Measurements from ENCODE around the gene NFAT5. TPM values are rescaled to one million over a fixed set of nuclear protein-coding genes. Genes with fewer than 3 reads are reported as not detected.
"Not testable (repeated sequence)": the region's sequence is repeated elsewhere in the genome, so short reads cannot be mapped to it uniquely, and the experiment has no call there.

NFAT5 gene
- total RNA-seq, 2 experiments from 2014 or later, result 19.5 to 21.2 TPM

- Mint-ChIP-seq H3K27ac (no peak overlapping the region), H3K27me3 (no peaks in the 10 kb centered on the region), H3K9me3 (no peaks in the 10 kb centered on the region), H3K4me1 (ENCODE audit: low read depth) (no peaks in the 10 kb centered on the region), H3K36me3 (ENCODE audit: low read depth) (no peaks in the 10 kb centered on the region), H3K4me3 (no peak overlapping the region)
- no peak for TF ChIP-seq CTCF (IDR thresholded peaks at IDR 0.05)
- H3K27me3 ChIP-seq (ENCODE audit: control insufficient read depth in 1 of 2, insufficient read depth in 2 of 2, low read length in 2 of 2), result no peaks in the 10 kb centered on the region
- ATAC-seq (ENCODE audit: poor library complexity), result no peak
- ChIA-PET POLR2A (no interaction called here), CTCF (no interaction called here)
- intact Hi-C loops (cut with DNase I, micrococcal nuclease), result no loop called here
- DNase-seq, result no peak
- no peak overlapping the region for H3K27ac ChIP-seq (ENCODE audit: low read depth in 1 of 2, low read length in 2 of 2)
- H3K9me3 ChIP-seq (ENCODE audit: control insufficient read depth in 1 of 2, insufficient read depth in 1 of 2, low read length in 2 of 2), result no peaks in the 10 kb centered on the region
- no peaks in the 10 kb centered on the region for H3K4me1 ChIP-seq (ENCODE audit: insufficient read depth, low read length)
- H3K36me3 ChIP-seq (ENCODE audit: insufficient read depth, low read length), result no peaks in the 10 kb centered on the region
- H3K4me3 ChIP-seq (ENCODE audit: low read length), result no peak overlapping the region
Measured at GRCh38 chr16:69544088-69544487, 21.7 kb upstream of the NFAT5 start.

GRCh38 chr16:69546663-69547062 lies 19.1 kb upstream of the NFAT5 start:
- CTCF ChIA-PET; ATAC-seq (ENCODE audit: poor library complexity); H3K4me1 ChIP-seq (ENCODE audit: insufficient read depth, low read length); H3K27ac Mint-ChIP-seq; H3K4me1 Mint-ChIP-seq (ENCODE audit: low read depth); H3K36me3 ChIP-seq (ENCODE audit: insufficient read depth, low read length); H3K4me3 Mint-ChIP-seq; intact Hi-C loops (cut with DNase I, micrococcal nuclease); H3K9me3 Mint-ChIP-seq; DNase-seq; H3K27me3 Mint-ChIP-seq; H3K4me3 ChIP-seq (ENCODE audit: low read length); H3K27me3 ChIP-seq (ENCODE audit: control insufficient read depth in 1 of 2, insufficient read depth in 2 of 2, low read length in 2 of 2); POLR2A ChIA-PET; H3K27ac ChIP-seq (ENCODE audit: low read depth in 1 of 2, low read length in 2 of 2); H3K9me3 ChIP-seq (ENCODE audit: control insufficient read depth in 1 of 2, insufficient read depth in 1 of 2, low read length in 2 of 2); H3K36me3 Mint-ChIP-seq (ENCODE audit: low read depth): not testable (repeated sequence)

GRCh38 chr16:69553332-69553731 lies 12.4 kb upstream of the NFAT5 start:
- Mint-ChIP-seq H3K27ac (no peak overlapping the region), H3K9me3 (no peaks in the 10 kb centered on the region), H3K4me3 (no peak overlapping the region), H3K36me3 (ENCODE audit: low read depth) (no peaks in the 10 kb centered on the region), H3K4me1 (ENCODE audit: low read depth) (no peaks in the 10 kb centered on the region), H3K27me3 (no peaks in the 10 kb centered on the region)
- DNase-seq, result no peak
- CTCF ChIA-PET, result no interaction called here
- POLR2A ChIA-PET, result interaction anchor here (1.3 kb wide), 1 partner anchor 12 kb away, joined by 3 read pairs; no protein-coding TSS in a partner anchor
- Histone ChIP-seq H3K4me1 (ENCODE audit: insufficient read depth, low read length) (peaks cover 10% of the 10 kb centered on the region), H3K4me3 (ENCODE audit: low read length) (no peak overlapping the region), H3K27me3 (ENCODE audit: control insufficient read depth in 1 of 2, insufficient read depth in 2 of 2, low read length in 2 of 2) (no peaks in the 10 kb centered on the region), H3K36me3 (ENCODE audit: insufficient read depth, low read length) (no peaks in the 10 kb centered on the region), H3K9me3 (ENCODE audit: control insufficient read depth in 1 of 2, insufficient read depth in 1 of 2, low read length in 2 of 2) (no peaks in the 10 kb centered on the region), H3K27ac (ENCODE audit: low read depth in 1 of 2, low read length in 2 of 2) (no peak overlapping the region)
- no peak for TF ChIP-seq CTCF (IDR thresholded peaks at IDR 0.05)
- intact Hi-C loops (cut with DNase I, micrococcal nuclease), result no loop called here
- ATAC-seq (ENCODE audit: poor library complexity), result no peak

GRCh38 chr16:69554495-69554894 lies 11.3 kb upstream of the NFAT5 start:
- Histone ChIP-seq H3K27me3 (ENCODE audit: control insufficient read depth in 1 of 2, insufficient read depth in 2 of 2, low read length in 2 of 2) (no peaks in the 10 kb centered on the region), H3K4me3 (ENCODE audit: low read length) (no peak overlapping the region), H3K4me1 (ENCODE audit: insufficient read depth, low read length) (peaks cover 10% of the 10 kb centered on the region), H3K27ac (ENCODE audit: low read depth in 1 of 2, low read length in 2 of 2) (no peak overlapping the region), H3K9me3 (ENCODE audit: control insufficient read depth in 1 of 2, insufficient read depth in 1 of 2, low read length in 2 of 2) (no peaks in the 10 kb centered on the region), H3K36me3 (ENCODE audit: insufficient read depth, low read length) (no peaks in the 10 kb centered on the region)
- CTCF ChIA-PET, result no interaction called here
- no peaks in the 10 kb centered on the region for H3K36me3 Mint-ChIP-seq (ENCODE audit: low read depth)
- H3K4me1 Mint-ChIP-seq (ENCODE audit: low read depth), result no peaks in the 10 kb centered on the region
- POLR2A ChIA-PET, result interaction anchor here (1.3 kb wide), 1 partner anchor 10 kb away, joined by 3 read pairs; no protein-coding TSS in a partner anchor
- ATAC-seq (ENCODE audit: poor library complexity) (no peak), DNase-seq (no peak)
- intact Hi-C loops (cut with DNase I, micrococcal nuclease), result no loop called here
- no peak overlapping the region for H3K27ac Mint-ChIP-seq
- no peak for TF ChIP-seq CTCF (IDR thresholded peaks at IDR 0.05)
- no peak overlapping the region for H3K4me3 Mint-ChIP-seq
- H3K9me3 Mint-ChIP-seq, result no peaks in the 10 kb centered on the region
- H3K27me3 Mint-ChIP-seq, result no peaks in the 10 kb centered on the region
